H9 (cell line): ENCODE measurements around the gene EEF2K. TPM values are rescaled to one million over a fixed set of nuclear protein-coding genes. Genes with fewer than 3 reads are reported as not detected.

Source experiments
- DNase-seq: peaks from one replicate; pipeline ENCODE4 v3.0.0-alpha.2; 2017
- H2AFZ ChIP-seq: one replicate; pipeline ENCODE4 v1.6.1; 2013; ENCODE audit warnings: mild to moderate bottlenecking, low read length, control low read depth, moderate library complexity
- H2AK5ac ChIP-seq: 2 replicates; pipeline ENCODE4 v1.6.1; 2013; ENCODE audit warnings: low read length, control low read depth, mixed read lengths; ENCODE audit not compliant: insufficient read length
- H2BK120ac ChIP-seq: one replicate; pipeline ENCODE4 v1.6.1; 2013; ENCODE audit warnings: low read depth, mild to moderate bottlenecking, low read length, control low read depth, inconsistent platforms; ENCODE audit not compliant: poor library complexity, severe bottlenecking
- H2BK12ac ChIP-seq: 2 replicates; pipeline ENCODE4 v1.6.1; 2013; ENCODE audit warnings: low read length, control low read depth, mixed read lengths, low read depth; ENCODE audit not compliant: insufficient read length
- H2BK15ac ChIP-seq: 2 replicates; pipeline ENCODE4 v1.6.1; 2013; ENCODE audit warnings: low read depth, low read length, control low read depth
- H2BK20ac ChIP-seq: one replicate; pipeline ENCODE4 v1.6.1; 2013; ENCODE audit warnings: low read depth, mild to moderate bottlenecking, low read length, control low read depth, inconsistent platforms; ENCODE audit not compliant: poor library complexity, severe bottlenecking
- H2BK5ac ChIP-seq: 2 replicates; pipeline ENCODE4 v1.6.1; 2013; ENCODE audit warnings: low read length, control low read depth, mixed read lengths; ENCODE audit not compliant: insufficient read length
- H3K14ac ChIP-seq: 2 replicates; pipeline ENCODE4 v1.6.1; 2013; ENCODE audit warnings: low read length, control low read depth; ENCODE audit not compliant: insufficient read depth
- H3K18ac ChIP-seq: 2 replicates; pipeline ENCODE4 v1.6.1; 2013; ENCODE audit warnings: low read depth, mild to moderate bottlenecking, mixed read lengths, low read length, control low read depth; ENCODE audit not compliant: insufficient read length
- H3K23ac ChIP-seq: 2 replicates; pipeline ENCODE4 v1.6.1; 2013; ENCODE audit warnings: low read length, control low read depth, mixed read lengths, low read depth; ENCODE audit not compliant: insufficient read length
- H3K23me2 ChIP-seq: 2 replicates; pipeline ENCODE4 v1.6.1; 2013; ENCODE audit warnings: low read depth, mild to moderate bottlenecking, mixed read lengths, low read length, control low read depth; ENCODE audit not compliant: insufficient read length, poor library complexity, severe bottlenecking
- H3K27ac ChIP-seq: 2 replicates; pipeline ENCODE4 v1.5.1; 2013; ENCODE audit warnings: low read length, control low read depth, mixed read lengths, low read depth; ENCODE audit not compliant: insufficient read length
- H3K27me3 ChIP-seq: 2 replicates; pipeline ENCODE4 v1.6.1; 2013; ENCODE audit warnings: low read length, control low read depth, inconsistent platforms; ENCODE audit not compliant: insufficient read depth
- H3K4ac ChIP-seq: 2 replicates; pipeline ENCODE4 v1.6.1; 2013; ENCODE audit warnings: low read depth, mild to moderate bottlenecking, control low read depth, inconsistent platforms, low read length, moderate library complexity
- H3K4me1 ChIP-seq: 2 replicates; pipeline ENCODE4 v1.6.1; 2013; ENCODE audit warnings: low read length, control low read depth, inconsistent platforms; ENCODE audit not compliant: insufficient read depth
- H3K4me2 ChIP-seq: 2 replicates; pipeline ENCODE4 v1.6.1; 2013; ENCODE audit warnings: low read length, control low read depth, mixed read lengths; ENCODE audit not compliant: insufficient read length, insufficient read depth
- H3K56ac ChIP-seq: 2 replicates; pipeline ENCODE4 v1.6.1; 2013; ENCODE audit warnings: low read depth, mild to moderate bottlenecking, mixed read lengths, low read length, control low read depth; ENCODE audit not compliant: insufficient read length
- H3K79me1 ChIP-seq: 2 replicates; pipeline ENCODE4 v1.6.1; 2013; ENCODE audit warnings: low read depth, mild to moderate bottlenecking, moderate library complexity, low read length, control low read depth, inconsistent platforms; ENCODE audit not compliant: insufficient read depth, poor library complexity, severe bottlenecking
- H3K79me2 ChIP-seq: 2 replicates; pipeline ENCODE4 v1.6.1; 2013; ENCODE audit warnings: low read length, control low read depth, inconsistent platforms; ENCODE audit not compliant: insufficient read depth
- H3K9ac ChIP-seq: 2 replicates; pipeline ENCODE4 v1.6.1; 2013; ENCODE audit warnings: low read length, control low read depth, mixed read lengths; ENCODE audit not compliant: insufficient read length; ENCODE audit errors: extremely low read depth
- H3K9me3 ChIP-seq: one replicate; pipeline ENCODE4 v1.6.1; 2013; ENCODE audit warnings: low read depth, low read length, inconsistent platforms; ENCODE audit not compliant: control insufficient read depth
- H3T11ph ChIP-seq: one replicate; pipeline ENCODE4 v1.6.1; 2013; ENCODE audit warnings: mild to moderate bottlenecking, low read length, control low read depth, inconsistent platforms
- H4K20me1 ChIP-seq: one replicate; pipeline ENCODE4 v1.6.1; 2013; ENCODE audit not compliant: control insufficient read depth, insufficient read length, insufficient read depth
- H4K5ac ChIP-seq: 2 replicates; pipeline ENCODE4 v1.6.1; 2013; ENCODE audit warnings: low read depth, mild to moderate bottlenecking, mixed read lengths, low read length, control low read depth; ENCODE audit not compliant: insufficient read length
- H4K8ac ChIP-seq: replicated peaks from 2 replicates; pipeline ENCODE4 v1.6.1; 2013; ENCODE audit warnings: low read length, control low read depth, mixed read lengths, low read depth; ENCODE audit not compliant: insufficient read length
- H4K91ac ChIP-seq: 2 replicates; pipeline ENCODE4 v1.6.1; 2013; ENCODE audit warnings: low read depth, mild to moderate bottlenecking, moderate library complexity, mixed read lengths, low read length, control low read depth; ENCODE audit not compliant: insufficient read length
- H3K27ac Mint-ChIP-seq, 3 experiments: 2 replicates in 2 of 3; 3 replicates in 1 of 3; pipeline ENCODE4 v1.8.0; 2020 to 2021; ENCODE audit warnings: mixed read lengths in 3 of 3, mild to moderate bottlenecking in 1 of 3, moderate library complexity in 1 of 3
- H3K27me3 Mint-ChIP-seq: 2 replicates; pipeline ENCODE4 v1.8.0; 2021; ENCODE audit warnings: low read depth, mild to moderate bottlenecking, moderate library complexity, mixed read lengths
- H3K36me3 Mint-ChIP-seq, 3 experiments: 2 replicates in 2 of 3; 3 replicates in 1 of 3; pipeline ENCODE4 v1.8.0; 2020 to 2021; ENCODE audit warnings: low read depth in 3 of 3, mixed read lengths in 3 of 3; ENCODE audit not compliant: insufficient read depth in 1 of 3
- H3K4me1 Mint-ChIP-seq, 2 experiments: 2 replicates each; pipeline ENCODE4 v1.8.0; 2020; ENCODE audit warnings: mixed read lengths in 2 of 2
- H3K4me3 Mint-ChIP-seq, 2 experiments: 2 replicates in 1 of 2; 3 replicates in 1 of 2; pipeline ENCODE4 v1.8.0; 2020 to 2021; ENCODE audit warnings: mild to moderate bottlenecking in 2 of 2, mixed read lengths in 2 of 2, moderate library complexity in 1 of 2
- H3K9me3 Mint-ChIP-seq, 2 experiments: 2 replicates in 1 of 2; 3 replicates in 1 of 2; pipeline ENCODE4 v1.8.0; 2020; ENCODE audit warnings: mild to moderate bottlenecking in 2 of 2, mixed read lengths in 2 of 2, moderate library complexity in 1 of 2
- CTCF ChIP-seq: fragments of 200-600 bp; sonication (generic); conservative IDR thresholded peaks from 3 replicates; pipeline ENCODE4 v1.8.0; 2021; ENCODE audit warnings: antibody characterized with exemption, mild to moderate bottlenecking
- WGBS: extraction: QIAGEN DNeasy Blood & Tissue Kit; methylation state at CpG from one replicate; pipeline ENCODE4 v1.1.7; 2013; ENCODE audit warnings: missing lambda C conversion rate, low lambda C conversion rate, mixed read lengths; ENCODE audit not compliant: insufficient read length; ENCODE audit errors: extremely low coverage; 5-methylcytosine and 5-hydroxymethylcytosine counted together
- total RNA-seq: library from RNA; stranded (reverse); gene quantifications from 2 replicates; pipeline ENCODE4 v1.2.1, GENCODE V29; 2021

Gene EEF2K
- total RNA-seq, 1 experiment from 2014 or later = 20.7 TPM

- peaks cover 0 to 6% of the 10 kb centered on the region in 2 experiments; a peak in 2 of 4 replicates for H3K4me1 Mint-ChIP-seq
- Histone ChIP-seq H4K91ac (no peak overlapping the region), H3K14ac (no peak overlapping the region), H4K8ac (no peak overlapping the region), H4K5ac (no peak overlapping the region), H3K23ac (no peak overlapping the region), H2AK5ac (no peak overlapping the region), H3K23me2 (no peaks in the 10 kb centered on the region), H2BK15ac (no peak overlapping the region), H3K4me2 (no peak overlapping the region), H3K56ac (no peak overlapping the region), H2BK5ac (no peak overlapping the region), H3K18ac (no peak overlapping the region), H2AFZ (no peak overlapping the region), H3K79me2 (no peaks in the 10 kb centered on the region), H3K9me3 (no peaks in the 10 kb centered on the region), H3K4me1 (no peaks in the 10 kb centered on the region), H3K4ac (no peak overlapping the region), H2BK12ac (no peak overlapping the region), H3K27me3 (no peaks in the 10 kb centered on the region), H2BK20ac (no peak overlapping the region), H3K27ac (no peak overlapping the region), H2BK120ac (no peak overlapping the region), H3T11ph (no peak overlapping the region), H3K9ac (no peak overlapping the region), H4K20me1 (no peaks in the 10 kb centered on the region), H3K79me1 (peaks cover 2% of the 10 kb centered on the region)
- no peaks in the 10 kb centered on the region; a peak in 1 of 5 replicates for H3K9me3 Mint-ChIP-seq
- peaks cover 40 to 79% (median 66%) of the 10 kb centered on the region in 3 experiments for H3K36me3 Mint-ChIP-seq
- no peak for TF ChIP-seq CTCF
- H3K27ac Mint-ChIP-seq = peak overlapping the region in 2 of 3 experiments; percentile 2 to 59; a peak in 1 of 7 replicates
- H3K27me3 Mint-ChIP-seq = no peaks in the 10 kb centered on the region
- no CpG with 5 or more reads among the region's 6 CpGs for WGBS
- H3K4me3 Mint-ChIP-seq = no peak overlapping the region
- no peak for DNase-seq
These were observed 111.5 kb downstream of the EEF2K start for GRCh38 chr16:22317625-22318024.
